Measurements from ENCODE around the gene CFAP74. TPM values are rescaled to one million over a fixed set of nuclear protein-coding genes. Genes with fewer than 3 reads are reported as not detected.

The CFAP74 gene
- total and polyA plus RNA-seq, 12 donors, result 0.03 TPM; not detected in 11

- H3K4me1 ChIP-seq, result peaks cover 30 to 65% (median 53%) of the 10 kb centered on the region in 9 donors
- H3K36me3 ChIP-seq, result no peaks in the 10 kb centered on the region
- TF ChIP-seq CTCF (IDR thresholded peaks at IDR 0.05), result no peak
- H3K4me3 ChIP-seq, result peak overlapping the region; percentile 75 to 98 (median 88)
- no peaks in the 10 kb centered on the region for H3K9me3 ChIP-seq
- intact Hi-C loops (cut with DNase I), result loop anchor here in 6 of 10 donors (5.0 to 10.0 kb wide), 5 partner anchors 35 to 115 kb away; partner anchors contain the start of gene NADK (in 2 of the 6)
- ATAC-seq (peak in 1 of 8 donors; percentile 9), DNase-seq (no peak)
- WGBS, 2 donors, result 59 to 77% methylated on average over 21 of the region's 21 CpGs
- H3K27me3 ChIP-seq, result no peaks in the 10 kb centered on the region
- H3K27ac ChIP-seq, result peak overlapping the region; percentile 90 to 99 (median 96)
Observed at GRCh38 chr1:1892079-1892762, 111.4 kb downstream of the CFAP74 start.

- Histone ChIP-seq H3K36me3 (no peaks in the 10 kb centered on the region), H3K4me1 (peaks cover 30 to 72% (median 60%) of the 10 kb centered on the region in 9 donors), H3K9me3 (no peaks in the 10 kb centered on the region), H3K4me3 (peak overlapping the region; percentile 75 to 98 (median 88)), H3K27ac (peak overlapping the region; percentile 90 to 99 (median 96)), H3K27me3 (no peaks in the 10 kb centered on the region)
- ATAC-seq (peak; percentile 58 to 80 (median 62)), DNase-seq (peak; percentile 84)
- intact Hi-C loops (cut with DNase I), result loop anchor here in 6 of 10 donors (2.0 to 10.0 kb wide), 6 partner anchors 33 to 114 kb away; partner anchors contain the start of gene NADK (in 2 of the 6)
- 2 to 4% methylated on average over 40 to 59 of the region's 59 CpGs for WGBS, 2 donors
- TF ChIP-seq CTCF (IDR thresholded peaks at IDR 0.05), result peak in 2 of 9 donors; percentile 20 to 24
Observed at GRCh38 chr1:1891349-1892078, 112.1 kb downstream of the CFAP74 start.

DNA sequence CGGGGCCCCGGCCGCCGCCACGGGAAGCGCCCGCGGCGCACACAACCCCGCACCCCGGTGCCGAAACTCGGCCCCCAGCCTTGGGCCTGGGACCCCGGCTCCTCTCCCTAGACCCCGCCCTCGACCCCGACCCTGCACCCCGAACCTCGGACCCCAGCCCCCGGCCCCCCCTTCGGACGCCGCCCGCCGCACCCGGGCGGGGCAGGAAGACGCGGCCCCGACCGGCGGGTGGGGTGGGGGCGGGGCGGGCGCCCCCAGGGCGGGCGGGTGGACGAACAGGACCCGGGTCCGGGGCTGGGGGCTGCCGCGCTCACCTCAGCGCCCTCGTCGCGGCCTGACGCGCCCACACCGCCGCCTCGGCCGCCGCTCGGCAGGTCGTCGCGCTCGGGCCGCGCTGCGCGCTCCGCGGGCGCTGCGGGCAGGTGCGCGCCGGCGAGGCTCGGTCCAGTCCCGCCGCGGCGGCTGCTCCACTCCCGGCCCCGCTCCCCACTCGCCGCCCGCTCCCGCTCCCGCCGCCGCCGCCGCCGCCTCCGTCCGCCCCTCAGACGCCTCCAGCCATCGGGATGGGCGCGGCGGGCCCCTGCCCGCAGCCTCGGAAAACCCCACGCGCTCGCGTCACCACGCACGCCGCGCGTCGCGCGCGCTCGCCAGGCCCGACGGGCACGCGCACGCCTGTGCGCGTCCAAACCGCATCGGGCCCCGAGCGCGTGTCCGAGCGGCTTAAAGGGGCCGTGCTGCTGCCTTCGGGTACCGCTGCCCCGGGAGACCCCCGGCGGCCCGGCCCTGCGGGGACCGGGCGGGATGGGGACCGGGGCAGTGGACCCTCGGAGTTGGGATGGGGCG, 112.9 kb downstream of the CFAP74 start, which contains the start of gene GNB1:
Gene GNB1, minus strand, starts transcription at position 582 of the 843 bp plus-strand sequence. CDS start 65,634 bp downstream, outside the sequence.
- Histone ChIP-seq H3K4me3 (peak within 1 kb of the TSS; percentile 75 to 98 (median 88)), H3K9me3 (no peaks in the 10 kb centered on the region), H3K27ac (peak within 1 kb of the TSS; percentile 91 to 99 (median 96)), H3K36me3 (no peaks in the 10 kb centered on the region), H3K27me3 (no peaks in the 10 kb centered on the region), H3K4me1 (peaks cover 33 to 80% (median 68%) of the 10 kb centered on the region in 9 donors)
- DNase-seq (peak; percentile 87 to 91), ATAC-seq (peak; percentile 81 to 93 (median 88))
- TF ChIP-seq CTCF (IDR thresholded peaks at IDR 0.05), result no peak
- intact Hi-C loops (cut with DNase I), result loop anchor here in 6 of 10 donors (2.0 to 10.0 kb wide), 6 partner anchors 32 to 113 kb away; partner anchors contain the start of gene NADK (in 2 of the 6)
- WGBS, 2 donors, result 0 to 1% methylated on average over 38 to 136 of the region's 137 CpGs
